ENCODE results near the gene U2AF1L4. TPM values are rescaled to one million over a fixed set of nuclear protein-coding genes. Genes with fewer than 3 reads are reported as not detected.
A peak's percentile ranks its signal among the peaks of the same experiment; 100 is the strongest.

Gene U2AF1L4
- total RNA-seq, 2 donors from 2014 or later = 14.9 to 18.7 TPM

GRCh38 chr19:35702223-35703012, 42.8 kb downstream of the U2AF1L4 start:
- Histone ChIP-seq H3K27ac (no peak overlapping the region), H3K4me3 (peak overlapping the region; percentile 68), H3K9ac (ENCODE audit: low read depth in 2 of 2, low read length in 2 of 2) (peak overlapping the region; percentile 70 to 71), H3K4me1 (no peaks in the 10 kb centered on the region), H3K9me3 (no peaks in the 10 kb centered on the region), H3K27me3 (no peaks in the 10 kb centered on the region), H3K36me3 (no peaks in the 10 kb centered on the region)
- intact Hi-C loops (cut with DNase I) = no loop called here
- TF ChIP-seq, protein P1, sequence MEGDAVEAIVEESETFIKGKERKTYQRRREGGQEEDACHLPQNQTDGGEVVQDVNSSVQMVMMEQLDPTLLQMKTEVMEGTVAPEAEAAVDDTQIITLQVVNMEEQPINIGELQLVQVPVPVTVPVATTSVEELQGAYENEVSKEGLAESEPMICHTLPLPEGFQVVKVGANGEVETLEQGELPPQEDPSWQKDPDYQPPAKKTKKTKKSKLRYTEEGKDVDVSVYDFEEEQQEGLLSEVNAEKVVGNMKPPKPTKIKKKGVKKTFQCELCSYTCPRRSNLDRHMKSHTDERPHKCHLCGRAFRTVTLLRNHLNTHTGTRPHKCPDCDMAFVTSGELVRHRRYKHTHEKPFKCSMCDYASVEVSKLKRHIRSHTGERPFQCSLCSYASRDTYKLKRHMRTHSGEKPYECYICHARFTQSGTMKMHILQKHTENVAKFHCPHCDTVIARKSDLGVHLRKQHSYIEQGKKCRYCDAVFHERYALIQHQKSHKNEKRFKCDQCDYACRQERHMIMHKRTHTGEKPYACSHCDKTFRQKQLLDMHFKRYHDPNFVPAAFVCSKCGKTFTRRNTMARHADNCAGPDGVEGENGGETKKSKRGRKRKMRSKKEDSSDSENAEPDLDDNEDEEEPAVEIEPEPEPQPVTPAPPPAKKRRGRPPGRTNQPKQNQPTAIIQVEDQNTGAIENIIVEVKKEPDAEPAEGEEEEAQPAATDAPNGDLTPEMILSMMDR (IDR thresholded peaks at IDR 0.05) = no peak
- DNase-seq = peak; percentile 96

- intact Hi-C loops (cut with DNase I) = no loop called here
- TF ChIP-seq, protein P1 (IDR thresholded peaks at IDR 0.05) = no peak
Measured at GRCh38 chr19:35696835-35697234, 48.4 kb downstream of the U2AF1L4 start.

GRCh38 chr19:35695895-35696422, 49.3 kb downstream of the U2AF1L4 start:
- Histone ChIP-seq H3K4me1 (no peaks in the 10 kb centered on the region), H3K36me3 (no peaks in the 10 kb centered on the region), H3K9me3 (no peaks in the 10 kb centered on the region), H3K27me3 (no peaks in the 10 kb centered on the region), H3K4me3 (no peak overlapping the region), H3K27ac (no peak overlapping the region), H3K9ac (ENCODE audit: low read depth in 2 of 2, low read length in 2 of 2) (no peak overlapping the region)
- TF ChIP-seq, protein P1 (IDR thresholded peaks at IDR 0.05) = no peak
- intact Hi-C loops (cut with DNase I) = loop anchor here (2.0 kb wide), 1 partner anchor 21 kb away; no protein-coding TSS in a partner anchor
- DNase-seq = no peak

More at GRCh38 chr19:35696835-35697234, 48.4 kb downstream of the U2AF1L4 start:
- DNase-seq = no peak
- no peaks in the 10 kb centered on the region for H3K27me3 ChIP-seq
- H3K4me1 ChIP-seq = no peaks in the 10 kb centered on the region
- no peak overlapping the region for H3K27ac ChIP-seq
- no peaks in the 10 kb centered on the region for H3K9me3 ChIP-seq
- H3K9ac ChIP-seq (ENCODE audit: low read depth in 2 of 2, low read length in 2 of 2) = no peak overlapping the region
- H3K36me3 ChIP-seq = no peaks in the 10 kb centered on the region
- no peak overlapping the region for H3K4me3 ChIP-seq

GRCh38 chr19:35693835-35694599, 51.2 kb downstream of the U2AF1L4 start:
- intact Hi-C loops (cut with DNase I) = loop anchor here (2.0 to 5.0 kb wide), 3 partner anchors 23 to 238 kb away; no protein-coding TSS in a partner anchor
- Histone ChIP-seq H3K4me3 (no peak overlapping the region), H3K27me3 (no peaks in the 10 kb centered on the region), H3K27ac (no peak overlapping the region), H3K36me3 (no peaks in the 10 kb centered on the region), H3K9me3 (no peaks in the 10 kb centered on the region), H3K4me1 (no peaks in the 10 kb centered on the region), H3K9ac (ENCODE audit: low read depth in 2 of 2, low read length in 2 of 2) (no peak overlapping the region)
- TF ChIP-seq, protein P1 (IDR thresholded peaks at IDR 0.05) = peak; percentile 91
- peak; percentile 93 for DNase-seq

GRCh38 chr19:35693422-35693821, 51.8 kb downstream of the U2AF1L4 start:
- Histone ChIP-seq H3K27ac (no peak overlapping the region), H3K4me3 (no peak overlapping the region), H3K4me1 (no peaks in the 10 kb centered on the region), H3K9ac (ENCODE audit: low read depth in 2 of 2, low read length in 2 of 2) (no peak overlapping the region), H3K9me3 (no peaks in the 10 kb centered on the region), H3K27me3 (no peaks in the 10 kb centered on the region), H3K36me3 (no peaks in the 10 kb centered on the region)
- DNase-seq = no peak
- TF ChIP-seq, protein P1 (IDR thresholded peaks at IDR 0.05) = no peak
- intact Hi-C loops (cut with DNase I) = loop anchor here (2.0 to 5.0 kb wide), 2 partner anchors 187 to 239 kb away; no protein-coding TSS in a partner anchor
